IMR-90 (cell line): ENCODE data around the gene ALPK3. TPM values are rescaled to one million over a fixed set of nuclear protein-coding genes. Genes with fewer than 3 reads are reported as not detected.

Experiments
- ATAC-seq: fragments of 200-7000 bp; cut with Tn5 transposase; 2 replicates; pipeline ENCODE4 v1.9.1; 2020; ENCODE audit warnings: low read depth, mild to moderate bottlenecking, moderate library complexity
- BruUV-seq: library from RNA; stranded (reverse); fragments of 400-500 nt; replicated peaks from 2 replicates; lab custom pipeline; 2021; lab: Mats Ljungman, UMichigan
- CTCF ChIA-PET: fragments of 300-600 bp; formaldehyde crosslinking; extraction: SDS; loops from one replicate; lab custom pipeline; 2021; ENCODE audit warnings: antibody characterized with exemption; lab: Yijun Ruan, JAX
- POLR2A ChIA-PET: fragments of 300-600 bp; sonication (Branson Sonifier 250); formaldehyde crosslinking; loops from one replicate; lab custom pipeline; 2022; ENCODE audit warnings: antibody characterized with exemption; ENCODE audit not compliant: unreplicated experiment; lab: Charles Lee
- DNase-seq: peaks from one replicate; pipeline ENCODE4 v3.0.0; 2013
- H2AFZ ChIP-seq: replicated peaks from 2 replicates; pipeline ENCODE3; 2013; ENCODE audit warnings: low read length, mild to moderate bottlenecking; ENCODE audit not compliant: poor library complexity
- H2AK5ac ChIP-seq: 2 replicates; pipeline ENCODE4 v1.6.1; 2013; ENCODE audit warnings: low read depth, low read length, inconsistent platforms
- H2AK9ac ChIP-seq: replicated peaks from 2 replicates; pipeline ENCODE3; 2013; ENCODE audit warnings: mild to moderate bottlenecking, low read depth, low read length, moderate library complexity; ENCODE audit not compliant: poor library complexity
- H2BK120ac ChIP-seq: 2 replicates; pipeline ENCODE4 v1.6.1; 2013; ENCODE audit warnings: low read depth, low read length, inconsistent platforms
- H2BK15ac ChIP-seq: 3 replicates; pipeline ENCODE4 v1.6.1; 2013; ENCODE audit warnings: low read depth, low read length, inconsistent platforms
- H2BK20ac ChIP-seq: 2 replicates; pipeline ENCODE4 v1.6.1; 2013; ENCODE audit warnings: low read depth, mild to moderate bottlenecking, inconsistent platforms, low read length, moderate library complexity
- H2BK5ac ChIP-seq: 2 replicates; pipeline ENCODE4 v1.6.1; 2013; ENCODE audit warnings: mild to moderate bottlenecking, low read depth, low read length, inconsistent platforms; ENCODE audit not compliant: poor library complexity, severe bottlenecking
- H3K14ac ChIP-seq: replicated peaks from 2 replicates; pipeline ENCODE4 v1.6.1; 2013; ENCODE audit warnings: low read depth, low read length, inconsistent platforms
- H3K18ac ChIP-seq: 2 replicates; pipeline ENCODE4 v1.6.1; 2013; ENCODE audit warnings: low read depth, low read length, control low read depth
- H3K23ac ChIP-seq: 2 replicates; pipeline ENCODE4 v1.6.1; 2013; ENCODE audit warnings: low read depth, low read length, inconsistent platforms
- H3K27ac ChIP-seq: 2 replicates; pipeline ENCODE4 v1.5.1; 2013; ENCODE audit warnings: mild to moderate bottlenecking, control low read depth, low read length; ENCODE audit not compliant: insufficient read depth
- H3K27me3 ChIP-seq: 2 replicates; pipeline ENCODE4 v1.6.1; 2013; ENCODE audit warnings: low read length; ENCODE audit not compliant: control insufficient read depth, insufficient read depth
- H3K36me3 ChIP-seq: 2 replicates; pipeline ENCODE4 v1.6.1; 2013; ENCODE audit warnings: low read length, mixed read lengths; ENCODE audit not compliant: control insufficient read depth, insufficient read depth
- H3K4ac ChIP-seq: 2 replicates; pipeline ENCODE4 v1.6.1; 2013; ENCODE audit warnings: low read depth, low read length, inconsistent platforms
- H3K4me1 ChIP-seq: 2 replicates; pipeline ENCODE4 v1.6.1; 2013; ENCODE audit warnings: low read length, mixed read lengths; ENCODE audit not compliant: control insufficient read depth, insufficient read depth
- H3K4me2 ChIP-seq: 2 replicates; pipeline ENCODE4 v1.6.1; 2013; ENCODE audit warnings: low read depth, mild to moderate bottlenecking, control low read depth, low read length, moderate library complexity
- H3K4me3 ChIP-seq: 2 replicates; pipeline ENCODE4 v1.5.1; 2013; ENCODE audit warnings: low read depth, mild to moderate bottlenecking, control low read depth, low read length, moderate library complexity; ENCODE audit not compliant: insufficient read depth
- H3K56ac ChIP-seq: 2 replicates; pipeline ENCODE4 v1.6.1; 2013; ENCODE audit warnings: low read length, inconsistent platforms; ENCODE audit not compliant: insufficient read depth; ENCODE audit errors: extremely low read depth
- H3K79me1 ChIP-seq, 2 experiments: 2 replicates each; pipeline ENCODE4 v1.6.1; 2013; ENCODE audit warnings: low read length in 2 of 2, inconsistent platforms in 1 of 2, low read depth in 1 of 2
- H3K9ac ChIP-seq: 2 replicates; pipeline ENCODE4 v1.6.1; 2013; ENCODE audit warnings: low read depth, low read length, control low read depth
- H3K9me1 ChIP-seq: 2 replicates; pipeline ENCODE4 v1.6.1; 2013; ENCODE audit warnings: low read length, inconsistent platforms; ENCODE audit not compliant: insufficient read depth
- H3K9me3 ChIP-seq: 2 replicates; pipeline ENCODE4 v1.6.1; 2013; ENCODE audit warnings: low read length; ENCODE audit not compliant: control insufficient read depth, insufficient read depth
- H4K20me1 ChIP-seq: 2 replicates; pipeline ENCODE4 v1.6.1; 2013; ENCODE audit warnings: low read length, inconsistent platforms; ENCODE audit not compliant: insufficient read depth
- H4K5ac ChIP-seq: 2 replicates; pipeline ENCODE4 v1.6.1; 2013; ENCODE audit warnings: mild to moderate bottlenecking, low read depth, low read length, control low read depth
- H4K8ac ChIP-seq, 2 experiments: 2 replicates each; pipeline ENCODE4 v1.6.1; 2013; ENCODE audit warnings: low read depth in 2 of 2, low read length in 2 of 2, control low read depth in 1 of 2, inconsistent platforms in 1 of 2
- H4K91ac ChIP-seq: 2 replicates; pipeline ENCODE4 v1.6.1; 2013; ENCODE audit warnings: low read depth, low read length, inconsistent platforms; ENCODE audit not compliant: insufficient read depth
- BHLHE40 ChIP-seq: fragments of 150-350 bp; IDR thresholded peaks from 2 replicates; pipeline ENCODE4 v1.6.1; 2016; ENCODE audit warnings: mild to moderate bottlenecking, low read depth, low read length
- CEBPB ChIP-seq: IDR thresholded peaks from 2 replicates; pipeline ENCODE4 v1.6.1; 2012; ENCODE audit warnings: low read depth, low read length, improper control_type of control experiment
- CHD1 ChIP-seq: IDR thresholded peaks from 2 replicates; pipeline ENCODE4 v1.6.1; 2012; ENCODE audit warnings: low read depth, low read length, improper control_type of control experiment
- FOS ChIP-seq: fragments of 150-350 bp; IDR thresholded peaks from 2 replicates; pipeline ENCODE4 v1.6.1; 2016; ENCODE audit warnings: low read depth, low read length
- MAZ ChIP-seq: IDR thresholded peaks from 2 replicates; pipeline ENCODE4 v1.6.1; 2012; ENCODE audit warnings: low read depth, mild to moderate bottlenecking, low read length, improper control_type of control experiment, moderate library complexity, borderline replicate concordance
- MXI1 ChIP-seq: IDR thresholded peaks from 2 replicates; pipeline ENCODE4 v1.6.1; 2012; ENCODE audit warnings: low read depth, mild to moderate bottlenecking, low read length, moderate library complexity, borderline replicate concordance
- NFE2L2 ChIP-seq: fragments of 150-350 bp; IDR thresholded peaks from 2 replicates; pipeline ENCODE4 v1.6.1; 2016; ENCODE audit warnings: low read depth, mild to moderate bottlenecking, low read length
- RAD21 ChIP-seq: IDR thresholded peaks from 2 replicates; pipeline ENCODE4 v1.6.1; 2012; ENCODE audit warnings: low read length, improper control_type of control experiment
- RCOR1 ChIP-seq: IDR thresholded peaks from 2 replicates; pipeline ENCODE4 v1.6.1; 2012; ENCODE audit warnings: mild to moderate bottlenecking, low read length, improper control_type of control experiment; ENCODE audit not compliant: insufficient replicate concordance
- WGBS, 2 experiments: methylation state at CpG; one replicate each; pipeline versions ENCODE4 v1.1.5 to v1.1.7; 2013; ENCODE audit warnings: missing lambda C conversion rate in 2 of 2; ENCODE audit not compliant: insufficient read length in 1 of 2; ENCODE audit errors: extremely low coverage in 2 of 2; 5-methylcytosine and 5-hydroxymethylcytosine counted together
- dilution Hi-C: fragments of 300-500 bp; cut with HindIII; formaldehyde crosslinking; loops from one replicate; pipeline ENCODE4 v1.14.3; 2018; ENCODE audit warnings: low sequenced_read_pairs; ENCODE audit not compliant: unreplicated experiment
- in situ Hi-C: fragments of 300-500 bp; cut with MboI; formaldehyde crosslinking; loops from 3 replicates; pipeline ENCODE4 v1.14.3; 2019; ENCODE audit warnings: low sequenced_read_pairs, inconsistent platforms, mixed read lengths
- intact Hi-C: fragments of 100-400 bp; cut with micrococcal nuclease; formaldehyde crosslinking; loops from 2 replicates; pipeline ENCODE4 v1.10.0; 2022
- polyA plus RNA-seq, 3 experiments: library from polyadenylated mRNA; depleted of rRNA; stranded (reverse); fragments of >200 nt; gene quantifications; 2 replicates each; pipeline ENCODE4 v1.2.3, GENCODE V29; 2012; ENCODE audit warnings: low replicate concordance in 1 of 3
- total RNA-seq: library from RNA; depleted of rRNA; stranded (reverse); fragments of >200 nt; gene quantifications from 2 replicates; pipeline ENCODE4 v1.2.3, GENCODE V29; 2012
- TF ChIP-seq, protein P1 (sequence below): fragments of 150-350 bp; IDR thresholded peaks from 2 replicates; pipeline ENCODE4 v1.6.1; 2016; ENCODE audit warnings: low read depth, mild to moderate bottlenecking, low read length, moderate library complexity, borderline replicate concordance
- TF ChIP-seq, protein P2 (sequence below): fragments of 150-350 bp; IDR thresholded peaks from 2 replicates; pipeline ENCODE4 v1.6.1; 2017; ENCODE audit warnings: mild to moderate bottlenecking, antibody characterized with exemption, low read length, low read depth

Gene ALPK3
- total and polyA plus RNA-seq, 2 of the 4 experiments (the other 2 are of a cell fraction) = under 0.01 to 0.26 TPM

GRCh38 chr15:84832448-84833040 is 15.4 kb downstream of the ALPK3 start:
- H4K20me1 ChIP-seq = peaks cover 3% of the 10 kb centered on the region; the same call in 1 of the 2 replicates
- intact Hi-C loops = no loop called here
- in situ Hi-C loops = no loop called here
- H3K36me3 ChIP-seq = no peaks in the 10 kb centered on the region
- DNase-seq (no peak), ATAC-seq (no peak)
- TF ChIP-seq NFE2L2 = no peak
- TF ChIP-seq, protein P1, sequence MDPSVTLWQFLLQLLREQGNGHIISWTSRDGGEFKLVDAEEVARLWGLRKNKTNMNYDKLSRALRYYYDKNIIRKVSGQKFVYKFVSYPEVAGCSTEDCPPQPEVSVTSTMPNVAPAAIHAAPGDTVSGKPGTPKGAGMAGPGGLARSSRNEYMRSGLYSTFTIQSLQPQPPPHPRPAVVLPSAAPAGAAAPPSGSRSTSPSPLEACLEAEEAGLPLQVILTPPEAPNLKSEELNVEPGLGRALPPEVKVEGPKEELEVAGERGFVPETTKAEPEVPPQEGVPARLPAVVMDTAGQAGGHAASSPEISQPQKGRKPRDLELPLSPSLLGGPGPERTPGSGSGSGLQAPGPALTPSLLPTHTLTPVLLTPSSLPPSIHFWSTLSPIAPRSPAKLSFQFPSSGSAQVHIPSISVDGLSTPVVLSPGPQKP = no peak
- TF ChIP-seq RAD21 = no peak
- TF ChIP-seq CHD1 = no peak
- no peak for TF ChIP-seq BHLHE40
- TF ChIP-seq RCOR1 = no peak
- no peak for TF ChIP-seq FOS
- TF ChIP-seq MXI1 = no peak
- no peak for TF ChIP-seq CEBPB
- TF ChIP-seq, protein P2, sequence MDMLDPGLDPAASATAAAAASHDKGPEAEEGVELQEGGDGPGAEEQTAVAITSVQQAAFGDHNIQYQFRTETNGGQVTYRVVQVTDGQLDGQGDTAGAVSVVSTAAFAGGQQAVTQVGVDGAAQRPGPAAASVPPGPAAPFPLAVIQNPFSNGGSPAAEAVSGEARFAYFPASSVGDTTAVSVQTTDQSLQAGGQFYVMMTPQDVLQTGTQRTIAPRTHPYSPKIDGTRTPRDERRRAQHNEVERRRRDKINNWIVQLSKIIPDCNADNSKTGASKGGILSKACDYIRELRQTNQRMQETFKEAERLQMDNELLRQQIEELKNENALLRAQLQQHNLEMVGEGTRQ = no peak
- TF ChIP-seq MAZ = no peak
- H2AK9ac ChIP-seq = no peak overlapping the region
- no peak overlapping the region for H3K4ac ChIP-seq
- peaks cover 3% of the 10 kb centered on the region; the same call in 1 of the 2 replicates for H3K4me1 ChIP-seq
- peaks cover 37% of the 10 kb centered on the region for H3K27me3 ChIP-seq
- H3K4me2 ChIP-seq = no peak overlapping the region
- H2BK15ac ChIP-seq = no peak overlapping the region
- ChIA-PET POLR2A (no interaction called here), CTCF (no interaction called here)
- no peak overlapping the region for H4K91ac ChIP-seq
- no peak overlapping the region for H2BK5ac ChIP-seq
- dilution Hi-C loops = no loop called here
- H2BK120ac ChIP-seq = no peak overlapping the region
- whole genome bisulfite sequencing, 2 experiments = no CpG with 5 or more reads among the region's 2 CpGs
- no peak overlapping the region for H2AK5ac ChIP-seq
- H3K27ac ChIP-seq = no peak overlapping the region
- peaks cover 6% of the 10 kb centered on the region; the same call in 1 of the 2 replicates for H3K9me1 ChIP-seq
- BruUV-seq = no TSS peak
- no peak overlapping the region for H3K14ac ChIP-seq
- no peak overlapping the region for H2BK20ac ChIP-seq
- H3K4me3 ChIP-seq = no peak overlapping the region
- no peak overlapping the region for H4K8ac ChIP-seq
- H3K79me1 ChIP-seq = no peaks in the 10 kb centered on the region
- no peaks in the 10 kb centered on the region for H3K9me3 ChIP-seq
- no peak overlapping the region for H3K23ac ChIP-seq
- H3K18ac ChIP-seq = no peak overlapping the region
- no peak overlapping the region for H2AFZ ChIP-seq
- no peak overlapping the region for H3K9ac ChIP-seq
- no peak overlapping the region for H4K5ac ChIP-seq
- H3K56ac ChIP-seq = no peak overlapping the region
